ENCODE data around the gene HLA-E.

- TF ChIP-seq POLR2A (IDR thresholded peaks at IDR 0.05) (no peak), CTCF (IDR thresholded peaks at IDR 0.05) (no peak)
Measured at GRCh38 chr6:30447237-30447636, 42.1 kb upstream of the HLA-E start.
